ENCODE data around the gene HGD. TPM values are rescaled to one million over a fixed set of nuclear protein-coding genes. Genes with fewer than 3 reads are reported as not detected.

HGD gene
- total RNA-seq, 1 experiment from 2014 or later: 0.33 TPM

- Histone ChIP-seq H2BK15ac (ENCODE audit: low read depth, low read length) (no peak overlapping the region), H3K18ac (ENCODE audit: insufficient read length, low read depth, low read length) (no peak overlapping the region), H3K79me1 (ENCODE audit: insufficient read depth, low read depth, low read length, poor library complexity, severe bottlenecking) (no peaks in the 10 kb centered on the region), H3K23ac (ENCODE audit: insufficient read length, low read depth, low read length) (no peak overlapping the region), H2BK120ac (ENCODE audit: low read depth, low read length, poor library complexity, severe bottlenecking) (no peak overlapping the region), H4K8ac (replicated peaks; ENCODE audit: insufficient read length, low read depth, low read length) (no peak overlapping the region), H4K91ac (ENCODE audit: insufficient read length, low read depth, low read length) (no peak overlapping the region), H3K56ac (ENCODE audit: insufficient read length, low read depth, low read length) (no peak overlapping the region), H4K20me1 (ENCODE audit: control insufficient read depth, insufficient read depth, insufficient read length) (no peaks in the 10 kb centered on the region), H2AFZ (ENCODE audit: low read length) (no peak overlapping the region), H2BK20ac (ENCODE audit: low read depth, low read length, poor library complexity, severe bottlenecking) (no peak overlapping the region), H3T11ph (ENCODE audit: low read length) (no peak overlapping the region), H3K9me3 (ENCODE audit: control insufficient read depth, low read depth, low read length) (no peaks in the 10 kb centered on the region), H3K4me2 (ENCODE audit: insufficient read depth, insufficient read length, low read length) (no peak overlapping the region), H3K4me1 (ENCODE audit: insufficient read depth, low read length) (no peaks in the 10 kb centered on the region), H3K9ac (ENCODE audit: extremely low read depth, insufficient read length, low read length) (no peak overlapping the region), H2BK5ac (ENCODE audit: insufficient read length, low read length) (no peak overlapping the region), H2AK5ac (ENCODE audit: insufficient read length, low read length) (no peak overlapping the region), H3K79me2 (ENCODE audit: insufficient read depth, low read length) (no peaks in the 10 kb centered on the region), H3K23me2 (ENCODE audit: insufficient read length, low read depth, low read length, poor library complexity, severe bottlenecking) (no peaks in the 10 kb centered on the region), H3K4ac (ENCODE audit: low read depth, low read length) (no peak overlapping the region), H3K27me3 (ENCODE audit: insufficient read depth, low read length) (no peaks in the 10 kb centered on the region), H2BK12ac (ENCODE audit: insufficient read length, low read depth, low read length) (no peak overlapping the region), H3K27ac (ENCODE audit: insufficient read length, low read depth, low read length) (no peak overlapping the region), H4K5ac (ENCODE audit: insufficient read length, low read depth, low read length) (no peak overlapping the region), H3K14ac (ENCODE audit: insufficient read depth, low read length) (no peak overlapping the region)
- no peaks in the 10 kb centered on the region for H3K27me3 Mint-ChIP-seq (ENCODE audit: low read depth)
- H3K9me3 Mint-ChIP-seq: no peaks in the 10 kb centered on the region
- H3K4me3 Mint-ChIP-seq: no peak overlapping the region
- peaks cover 3 to 5% of the 10 kb centered on the region in 2 experiments; a peak in 1 of 4 replicates for H3K4me1 Mint-ChIP-seq
- WGBS (ENCODE audit: extremely low coverage, insufficient read length, low lambda C conversion rate): 100% methylated on average over 1 of the region's 1 CpG
- no peaks in the 10 kb centered on the region for H3K36me3 Mint-ChIP-seq (ENCODE audit: insufficient read depth in 1 of 3, low read depth in 3 of 3)
- DNase-seq: no peak
- no peak for TF ChIP-seq CTCF (conservative IDR thresholded peaks at IDR 0.05)
- H3K27ac Mint-ChIP-seq: no peak overlapping the region
Observed at GRCh38 chr3:120710369-120710768, 28.3 kb upstream of the HGD start.
